PC-3 (cell line): ENCODE data around the gene NXPE3. TPM values are rescaled to one million over a fixed set of nuclear protein-coding genes. Genes with fewer than 3 reads are reported as not detected.
A peak's percentile ranks its signal among the peaks of the same experiment; 100 is the strongest.

ENCODE experiments used
- ATAC-seq: fragments of 200-7000 bp; cut with Tn5 transposase; 2 replicates; pipeline ENCODE4 v1.9.1; 2020; ENCODE audit warnings: mild to moderate bottlenecking, moderate library complexity
- BruUV-seq: library from RNA; stranded (reverse); fragments of 400-500 nt; replicated peaks from 2 replicates; lab custom pipeline; 2021; lab: Mats Ljungman, UMichigan
- CTCF ChIA-PET: fragments of 300-600 bp; sonication (Branson Sonifier 250); formaldehyde crosslinking; loops from one replicate; lab custom pipeline; 2022; ENCODE audit warnings: antibody characterized with exemption; lab: Charles Lee
- POLR2A ChIA-PET: fragments of 300-600 bp; sonication (Branson Sonifier 250); formaldehyde crosslinking; loops from one replicate; lab custom pipeline; 2022; ENCODE audit warnings: antibody characterized with exemption; ENCODE audit not compliant: unreplicated experiment; lab: Charles Lee
- DNase-seq: peaks from one replicate; pipeline ENCODE4 v3.0.0-alpha.2; 2015
- H2AFZ ChIP-seq: fragments of 300-600 bp; sonication (generic); 2 replicates; pipeline ENCODE4 v1.6.0; 2016; ENCODE audit warnings: antibody characterized with exemption, low read length
- H3F3A ChIP-seq: fragments of 300-600 bp; sonication (generic); one replicate; pipeline ENCODE4 v1.6.0; 2017; ENCODE audit warnings: antibody characterized with exemption, low read length, control low read depth, mild to moderate bottlenecking; ENCODE audit not compliant: unreplicated experiment
- H3K27ac ChIP-seq: fragments of 300-600 bp; sonication (generic); 2 replicates; pipeline ENCODE4 v1.5.1; 2016; ENCODE audit warnings: mild to moderate bottlenecking, low read length
- H3K27me3 ChIP-seq: fragments of 300-600 bp; sonication (generic); 2 replicates; pipeline ENCODE4 v1.6.1; 2016; ENCODE audit warnings: low read length, mixed read lengths
- H3K36me3 ChIP-seq: fragments of 300-600 bp; sonication (generic); 2 replicates; pipeline ENCODE4 v1.6.1; 2016; ENCODE audit warnings: low read depth, mixed run types, low read length, mixed read lengths
- H3K4me1 ChIP-seq: fragments of 300-600 bp; sonication (generic); 2 replicates; pipeline ENCODE4 v1.5.1; 2016; ENCODE audit warnings: low read length; ENCODE audit not compliant: insufficient read depth
- H3K4me2 ChIP-seq: fragments of 300-600 bp; sonication (generic); 2 replicates; pipeline ENCODE4 v1.6.0; 2016; ENCODE audit warnings: low read length
- H3K4me3 ChIP-seq: fragments of 300-600 bp; sonication (generic); 2 replicates; pipeline ENCODE4 v1.5.1; 2016; ENCODE audit warnings: mild to moderate bottlenecking, low read length, mixed read lengths
- H3K79me2 ChIP-seq: fragments of 300-600 bp; sonication (generic); 2 replicates; pipeline ENCODE4 v1.6.1; 2017; ENCODE audit warnings: low read length, mixed read lengths
- H3K9ac ChIP-seq: fragments of 300-600 bp; sonication (generic); 2 replicates; pipeline ENCODE4 v1.6.0; 2016; ENCODE audit warnings: mild to moderate bottlenecking, low read length
- H3K9me2 ChIP-seq: fragments of 300-600 bp; sonication (generic); replicated peaks from 2 replicates; pipeline ENCODE4 v1.6.1; 2016; ENCODE audit warnings: mixed run types, low read length, mixed read lengths
- H3K9me3 ChIP-seq: fragments of 300-600 bp; sonication (generic); 2 replicates; pipeline ENCODE4 v1.6.1; 2016; ENCODE audit warnings: low read length, mixed read lengths
- H4K20me1 ChIP-seq: fragments of 300-600 bp; sonication (generic); 2 replicates; pipeline ENCODE4 v1.6.1; 2016; ENCODE audit warnings: low read length, mixed read lengths
- EZH2 ChIP-seq: fragments of 300-600 bp; sonication (generic); IDR thresholded peaks from one replicate; pipeline ENCODE4 v1.6.1; 2017; ENCODE audit warnings: antibody characterized with exemption, mild to moderate bottlenecking, low read length; ENCODE audit not compliant: unreplicated experiment
- EZH2phosphoT487 ChIP-seq: fragments of 300-600 bp; sonication (generic); IDR thresholded peaks from 2 replicates; pipeline ENCODE4 v1.6.1; 2018; ENCODE audit warnings: mild to moderate bottlenecking, antibody characterized with exemption, low read length, borderline replicate concordance
- intact Hi-C: fragments of 100-400 bp; cut with micrococcal nuclease; formaldehyde crosslinking; loops from 2 replicates; pipeline ENCODE4 v1.9.0; 2023
- total RNA-seq: library from RNA; depleted of rRNA; stranded (reverse); fragments of >200 nt; gene quantifications from 2 replicates; pipeline ENCODE4 v1.2.3, GENCODE V29; 2014
- TF ChIP-seq, protein P1 (sequence below): fragments of 300-600 bp; sonication (generic); conservative IDR thresholded peaks from 2 replicates; pipeline ENCODE4 v1.5.1; 2017; ENCODE audit warnings: antibody characterized with exemption, low read depth, mild to moderate bottlenecking, low read length

Gene NXPE3
- total RNA-seq, 1 experiment from 2014 or later = 12.6 TPM

GRCh38 chr3:101852983-101853840 lies 74.2 kb downstream of the NXPE3 start:
- no TSS peak for BruUV-seq
- peaks cover 55% of the 10 kb centered on the region for H3K79me2 ChIP-seq

GRCh38 chr3:101853982-101854381 lies 75.0 kb downstream of the NXPE3 start:
- H3K27me3 ChIP-seq = no peaks in the 10 kb centered on the region
- intact Hi-C loops = loop anchor here (5.0 kb wide), 1 partner anchor 233 kb away; no protein-coding TSS in a partner anchor
- DNase-seq (no peak), ATAC-seq (no peak)
- POLR2A ChIA-PET = interaction anchor here (0.6 kb wide), 1 partner anchor 71 kb away, joined by 4 read pairs; no protein-coding TSS in a partner anchor
- H3K9ac ChIP-seq = no peak overlapping the region
- H3F3A ChIP-seq = no peaks in the 10 kb centered on the region
- H3K36me3 ChIP-seq = peaks cover 86% of the 10 kb centered on the region
- no TSS peak for BruUV-seq
- peaks cover 55% of the 10 kb centered on the region for H3K79me2 ChIP-seq
- peaks cover 87% of the 10 kb centered on the region for H4K20me1 ChIP-seq
- no peak overlapping the region for H3K4me3 ChIP-seq
- CTCF ChIA-PET = no interaction called here
- no peak for TF ChIP-seq EZH2
- TF ChIP-seq, protein P1, sequence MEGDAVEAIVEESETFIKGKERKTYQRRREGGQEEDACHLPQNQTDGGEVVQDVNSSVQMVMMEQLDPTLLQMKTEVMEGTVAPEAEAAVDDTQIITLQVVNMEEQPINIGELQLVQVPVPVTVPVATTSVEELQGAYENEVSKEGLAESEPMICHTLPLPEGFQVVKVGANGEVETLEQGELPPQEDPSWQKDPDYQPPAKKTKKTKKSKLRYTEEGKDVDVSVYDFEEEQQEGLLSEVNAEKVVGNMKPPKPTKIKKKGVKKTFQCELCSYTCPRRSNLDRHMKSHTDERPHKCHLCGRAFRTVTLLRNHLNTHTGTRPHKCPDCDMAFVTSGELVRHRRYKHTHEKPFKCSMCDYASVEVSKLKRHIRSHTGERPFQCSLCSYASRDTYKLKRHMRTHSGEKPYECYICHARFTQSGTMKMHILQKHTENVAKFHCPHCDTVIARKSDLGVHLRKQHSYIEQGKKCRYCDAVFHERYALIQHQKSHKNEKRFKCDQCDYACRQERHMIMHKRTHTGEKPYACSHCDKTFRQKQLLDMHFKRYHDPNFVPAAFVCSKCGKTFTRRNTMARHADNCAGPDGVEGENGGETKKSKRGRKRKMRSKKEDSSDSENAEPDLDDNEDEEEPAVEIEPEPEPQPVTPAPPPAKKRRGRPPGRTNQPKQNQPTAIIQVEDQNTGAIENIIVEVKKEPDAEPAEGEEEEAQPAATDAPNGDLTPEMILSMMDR = no peak
- TF ChIP-seq EZH2phosphoT487 = no peak
- peaks cover 10% of the 10 kb centered on the region; the same call in 1 of the 2 replicates for H3K4me1 ChIP-seq
- H3K27ac ChIP-seq = no peak overlapping the region
- H3K9me3 ChIP-seq = no peaks in the 10 kb centered on the region
- no peaks in the 10 kb centered on the region for H3K9me2 ChIP-seq
- H2AFZ ChIP-seq = no peak overlapping the region
- H3K4me2 ChIP-seq = peak overlapping the region; percentile 3; the same call in 1 of the 2 replicates

More at GRCh38 chr3:101852983-101853840, 74.2 kb downstream of the NXPE3 start:
- H3F3A ChIP-seq = peaks cover 6% of the 10 kb centered on the region
- CTCF ChIA-PET = no interaction called here
- peaks cover 79% of the 10 kb centered on the region for H4K20me1 ChIP-seq
- no peak overlapping the region for H3K9ac ChIP-seq
- no peak for ATAC-seq
- H3K27ac ChIP-seq = no peak overlapping the region; the same call in 1 of the 2 replicates
- peaks cover 16% of the 10 kb centered on the region for H3K4me1 ChIP-seq
- intact Hi-C loops = loop anchor here (5.0 kb wide), 1 partner anchor 234 kb away; no protein-coding TSS in a partner anchor
- DNase-seq = no peak
- POLR2A ChIA-PET = no interaction called here
- TF ChIP-seq, protein P1 = no peak
- TF ChIP-seq EZH2phosphoT487 = no peak
- H3K36me3 ChIP-seq = peaks cover 79% of the 10 kb centered on the region
- no peaks in the 10 kb centered on the region for H3K9me2 ChIP-seq
- peak overlapping the region; percentile 98; the same call in 1 of the 2 replicates for H3K4me3 ChIP-seq
- no peak overlapping the region for H2AFZ ChIP-seq
- no peaks in the 10 kb centered on the region for H3K27me3 ChIP-seq
- H3K4me2 ChIP-seq = peak overlapping the region; percentile 7
- no peaks in the 10 kb centered on the region for H3K9me3 ChIP-seq
